ENCODE measurements around the gene PBX3. TPM values are rescaled to one million over a fixed set of nuclear protein-coding genes. Genes with fewer than 3 reads are reported as not detected.

PBX3 gene
- total and polyA plus RNA-seq, 10 of the 15 experiments (the other 5 are each of a cell fraction or from before 2014, with no cell fraction given), result 6.7 to 146 (median 22.2) TPM

GRCh38 chr9:125706651-125707471 is 40.3 kb upstream of the PBX3 start, which contains the start of gene MAPKAP1 (continued):
- TF ChIP-seq NFYA (IDR thresholded peaks at IDR 0.05; ENCODE audit: borderline replicate concordance, low read depth, low read length) (no peak), NR2C2 (IDR thresholded peaks at IDR 0.05; ENCODE audit: borderline replicate concordance, control insufficient read depth, insufficient read length, low read depth) (peak; percentile 60), SREBF2 (IDR thresholded peaks at IDR 0.05; ENCODE audit: low read length) (no peak; the same call in 1 of the 2 replicates), POLR2AphosphoS2 (IDR thresholded peaks at IDR 0.05; ENCODE audit: low read depth, low read length) (peak; percentile 77), REST (IDR thresholded peaks at IDR 0.05; ENCODE audit: low read depth, low read length) (no peak), CREB1 (IDR thresholded peaks at IDR 0.05; ENCODE audit: low read depth) (no peak), GABPA (IDR thresholded peaks at IDR 0.05; ENCODE audit: low read depth) (peak; percentile 95), ZBTB4 (CRISPR knock-in tag; IDR thresholded peaks at IDR 0.05) (no peak), NR2F1 (conservative IDR thresholded peaks at IDR 0.05) (peak; percentile 69), SMARCA5 (IDR thresholded peaks at IDR 0.05) (peak; percentile 92), PAX8 (IDR thresholded peaks at IDR 0.05) (no peak), E4F1 (IDR thresholded peaks at IDR 0.05; ENCODE audit: borderline replicate concordance, partially characterized antibody) (no peak), PML (IDR thresholded peaks at IDR 0.05; ENCODE audit: low read length) (peak; percentile 65; the same call in 1 of the 2 replicates)
